GM18517 (cell line): ENCODE data around the gene PDE6D.
A peak's percentile ranks its signal among the peaks of the same experiment; 100 is the strongest.

ENCODE experiments used
- ATAC-seq: cut with Tn5 transposase; IDR thresholded peaks from one replicate; pipeline ENCODE4 v1.9.1; 2021; ENCODE audit warnings: mild to moderate bottlenecking, moderate library complexity; ENCODE audit not compliant: unreplicated experiment

The PDE6D gene

GRCh38 chr2:231780909-231781797, at the start of gene PDE6D:
TSS of gene PDE6D (minus strand) at chr2:231781282. CDS start at chr2:231781114, 168 bp downstream.
- peak; percentile 94 for ATAC-seq

GRCh38 chr2:231821908-231822307, 40.8 kb upstream of the PDE6D start:
- no peak for ATAC-seq

DNA sequence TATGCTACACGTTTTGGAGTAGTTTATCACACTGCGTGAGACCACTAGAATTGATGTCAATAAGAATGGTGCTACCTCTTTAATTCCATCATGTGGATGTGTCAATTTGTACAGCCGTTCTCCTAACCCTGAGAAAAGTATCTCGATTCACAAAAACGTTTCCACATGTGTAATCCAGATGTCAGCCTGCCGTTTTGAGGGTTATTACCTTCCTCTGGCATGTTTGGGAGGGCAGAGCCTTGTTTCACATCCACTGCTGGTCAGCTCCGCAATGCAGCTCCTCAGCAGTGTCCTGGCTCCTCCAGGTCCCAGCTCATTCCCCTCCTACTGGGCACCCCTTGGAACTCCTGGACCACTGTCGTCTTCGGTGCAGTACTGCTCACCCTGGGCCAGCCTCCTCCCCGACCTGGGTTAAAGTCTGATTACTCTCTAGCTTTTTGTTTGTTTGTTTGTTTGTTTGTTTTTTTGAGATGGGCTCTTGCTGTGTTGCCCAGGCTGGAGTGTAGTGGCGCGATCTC, 39.8 kb upstream of the PDE6D start:
- no peak for ATAC-seq

DNA sequence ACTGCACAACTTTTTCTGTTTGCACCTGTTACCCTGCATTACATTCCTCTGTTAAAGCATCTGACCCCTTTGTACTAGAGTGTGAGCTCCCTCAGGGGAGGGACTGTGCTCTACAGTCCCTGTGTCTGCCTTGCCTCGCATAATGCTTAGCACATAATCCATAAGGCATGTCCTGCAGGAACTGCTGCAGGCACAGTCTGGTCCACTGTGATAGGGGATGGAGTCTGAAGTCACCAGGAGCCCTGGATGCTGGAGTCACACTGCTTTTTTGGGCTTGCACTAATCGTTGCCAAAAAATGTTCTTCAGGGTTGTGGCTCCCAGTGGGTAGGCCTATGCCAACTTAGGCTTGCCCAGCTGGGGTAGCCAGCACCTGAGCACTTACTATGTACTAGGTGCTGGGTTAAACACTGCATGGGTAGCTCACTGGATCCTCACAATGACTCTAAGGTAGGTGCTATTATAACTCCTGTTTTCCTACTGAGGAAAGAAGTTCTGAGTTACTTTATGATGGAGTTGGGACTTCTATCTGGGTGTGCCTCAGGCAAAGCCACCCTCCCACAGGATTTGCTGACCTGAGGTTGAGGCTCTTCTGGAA, 38.5 kb upstream of the PDE6D start:
- no peak for ATAC-seq

DNA sequence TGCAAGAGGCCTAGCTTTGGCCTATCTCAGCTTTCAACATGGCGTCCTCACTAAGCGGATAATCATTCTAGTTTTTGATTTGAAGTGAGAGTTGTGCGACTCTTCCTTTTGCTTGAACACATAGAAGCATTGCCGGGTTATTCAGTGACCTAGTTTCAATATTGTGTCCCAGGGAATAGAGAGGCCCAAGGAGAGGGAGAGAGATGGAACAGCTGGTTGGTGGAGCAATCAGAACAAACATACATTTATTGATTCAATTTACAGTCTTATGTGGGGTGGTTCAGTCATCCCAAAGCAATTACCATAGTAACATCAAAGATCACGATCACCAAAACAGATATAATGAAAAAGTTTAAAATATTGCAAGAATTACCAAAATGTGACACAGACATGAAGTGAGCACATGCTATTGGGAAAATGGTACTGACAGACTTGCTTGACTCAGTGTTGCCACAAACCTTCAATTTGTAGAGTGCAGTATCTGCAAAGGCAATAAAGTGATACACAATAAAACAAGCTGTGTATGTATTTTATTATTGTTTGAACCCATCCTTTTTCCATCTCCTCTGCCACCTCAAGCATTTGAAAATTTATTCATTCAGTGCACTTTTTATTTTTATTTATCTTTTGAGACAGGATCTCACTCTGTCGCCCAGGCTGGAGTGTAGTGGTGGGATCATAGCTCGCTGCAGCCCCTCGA, 35.4 kb upstream of the PDE6D start:
- ATAC-seq, result no peak

DNA sequence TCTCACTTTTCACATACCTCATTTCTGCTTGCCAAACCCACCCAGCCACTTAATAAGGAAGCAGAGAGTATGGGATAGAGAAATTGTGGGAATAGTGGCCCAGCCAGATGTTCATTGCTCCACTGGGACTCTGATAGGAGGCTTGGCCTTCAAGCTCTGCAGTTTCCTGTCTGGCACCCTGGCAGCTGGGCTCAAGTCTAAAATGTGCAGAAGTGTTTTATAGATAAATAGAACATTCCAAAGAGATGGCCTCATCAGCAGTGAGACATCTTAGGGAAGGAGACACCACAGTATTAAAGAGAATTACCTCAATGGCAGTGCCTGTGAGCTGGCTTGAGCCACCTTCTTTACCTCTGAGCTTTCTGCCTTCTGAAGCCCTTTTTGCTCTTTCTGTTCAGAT, 29.8 kb upstream of the PDE6D start:
- ATAC-seq, result no peak

- ATAC-seq, result no peak
These were observed 25.9 kb upstream of the PDE6D start for GRCh38 chr2:231807020-231807419.

DNA sequence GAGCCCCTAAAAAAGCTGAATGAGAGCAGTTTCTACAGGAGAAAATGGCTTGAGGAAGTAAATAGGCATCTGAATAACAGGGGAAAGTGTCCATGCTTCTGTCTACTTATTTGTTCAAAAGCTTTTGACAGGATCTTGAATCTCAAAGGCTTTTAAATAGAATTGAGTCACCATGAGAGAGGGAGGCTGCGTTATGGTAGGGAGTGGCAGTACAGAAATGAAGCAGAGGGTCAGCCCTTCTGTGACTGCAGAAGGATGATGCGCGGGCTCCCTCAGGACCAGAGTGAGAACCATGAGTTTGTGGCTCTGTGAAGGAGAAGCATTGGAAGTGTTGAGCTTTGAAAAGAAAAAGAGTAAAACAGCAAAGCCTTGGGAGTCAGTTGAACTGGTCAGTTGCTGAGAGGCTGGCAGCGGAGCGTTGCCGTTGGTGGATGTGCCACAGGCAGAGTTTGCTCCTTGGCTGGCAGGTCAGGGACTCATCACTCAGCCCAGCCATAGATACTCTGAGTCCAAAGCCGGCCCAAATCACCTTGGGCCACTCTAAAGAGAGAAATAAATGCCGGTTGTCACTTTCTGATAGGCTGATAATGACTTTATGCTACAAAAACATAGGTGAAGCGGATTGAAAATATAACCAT, 22.5 kb upstream of the PDE6D start:
- ATAC-seq, result no peak

GRCh38 chr2:231800493-231801091, 19.5 kb upstream of the PDE6D start:
- ATAC-seq, result no peak

- ATAC-seq, result no peak
These were observed 14.6 kb upstream of the PDE6D start for GRCh38 chr2:231795525-231796327.

DNA sequence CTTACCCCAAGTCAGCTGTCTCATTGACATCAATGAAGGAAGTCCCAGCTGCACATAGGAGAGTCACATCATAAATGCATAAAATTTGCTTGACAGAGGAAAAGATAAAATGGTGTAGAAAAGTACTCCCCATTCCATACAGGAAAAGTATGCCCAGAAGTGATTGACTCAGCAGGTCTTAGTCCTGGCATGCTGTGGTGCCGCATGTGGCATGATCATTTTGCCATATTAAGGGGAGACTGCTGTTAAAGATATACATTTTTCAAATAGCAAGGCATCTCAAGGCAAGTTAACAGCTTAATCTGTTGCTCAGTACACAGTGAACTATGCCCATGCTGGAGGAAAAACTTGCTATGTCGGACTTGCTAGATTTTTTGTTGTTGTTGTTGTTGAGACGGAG, 13.3 kb upstream of the PDE6D start:
- no peak for ATAC-seq

GRCh38 chr2:231791107-231791506, 10.0 kb upstream of the PDE6D start:
- ATAC-seq, result no peak

DNA sequence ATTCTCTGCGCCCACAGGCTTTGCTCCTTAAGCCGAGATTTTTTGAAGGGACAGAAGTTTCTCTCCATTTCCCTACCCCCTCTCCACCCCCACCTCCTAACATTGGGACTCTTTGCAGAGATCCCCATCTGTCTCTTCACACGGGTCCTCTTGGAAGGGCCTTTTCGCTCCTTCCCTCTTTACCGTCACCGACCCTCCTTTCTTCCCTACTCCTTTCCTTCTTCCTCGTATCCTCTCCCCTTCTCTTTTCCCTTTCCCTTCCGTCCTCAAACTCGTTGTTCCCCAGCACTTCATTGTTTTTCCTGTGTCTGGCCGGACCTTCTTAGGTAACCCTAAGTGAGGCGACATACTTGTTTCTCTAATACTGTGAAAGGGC, 5.8 kb upstream of the PDE6D start:
- no peak for ATAC-seq

GRCh38 chr2:231786177-231786916, 5.3 kb upstream of the PDE6D start, which contains the start of gene COPS7B:
TSS of gene COPS7B (plus strand) at chr2:231786445. CDS start at chr2:231788571, 2,126 bp downstream.
- ATAC-seq, result peak; percentile 39

DNA sequence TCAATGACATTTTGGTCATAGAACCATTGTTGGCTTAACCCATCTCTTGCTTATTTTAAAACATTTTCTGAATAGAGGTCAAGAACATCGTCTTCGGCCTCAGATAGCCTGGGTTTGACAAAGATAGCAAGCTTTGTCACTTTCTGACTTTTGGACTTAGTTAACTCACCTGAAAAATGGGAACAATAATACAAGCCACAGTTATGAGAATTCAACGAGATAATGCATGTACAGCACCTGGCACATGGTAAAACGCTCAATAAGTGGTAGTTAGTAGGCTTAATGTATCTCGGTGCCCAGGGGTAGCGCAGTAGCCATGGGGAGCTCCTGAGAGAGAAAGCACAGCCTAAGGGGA, 4.7 kb upstream of the PDE6D start:
- no peak for ATAC-seq

GRCh38 chr2:231785413-231785812, 4.3 kb upstream of the PDE6D start:
- no peak for ATAC-seq

GRCh38 chr2:231781798-231782726, 980 bp upstream of the PDE6D start:
- ATAC-seq, result no peak
